Measurements from ENCODE around the gene ARHGAP44. TPM values are rescaled to one million over a fixed set of nuclear protein-coding genes. Genes with fewer than 3 reads are reported as not detected.

ARHGAP44 gene
- total and polyA plus RNA-seq, 4 donors: 0.14 to 1.3 (median 0.42) TPM

- Histone ChIP-seq H3K4me3 (ENCODE audit: low read depth in 1 of 3, low read length in 3 of 3) (no peak overlapping the region), H3K36me3 (ENCODE audit: control insufficient read depth in 4 of 4, insufficient read depth in 3 of 4, low read depth in 1 of 4, low read length in 3 of 4) (no peaks in the 10 kb centered on the region)
Observed at GRCh38 chr17:12907477-12907876, 118.2 kb downstream of the ARHGAP44 start.

More at GRCh38 chr17:12907477-12907876, 118.2 kb downstream of the ARHGAP44 start:
- Histone ChIP-seq H3K27ac (ENCODE audit: low read depth in 1 of 2, low read length in 2 of 2) (no peak overlapping the region), H3K9me3 (ENCODE audit: control insufficient read depth in 4 of 4, low read length in 3 of 4) (peaks cover 0 to 2% (median 0%) of the 10 kb centered on the region in 4 donors), H3K9ac (ENCODE audit: low read depth in 1 of 2, low read length in 2 of 2) (no peak overlapping the region), H3K4me1 (ENCODE audit: control insufficient read depth in 4 of 4, insufficient read depth in 4 of 4, low read length in 3 of 4) (no peaks in the 10 kb centered on the region), H3K27me3 (ENCODE audit: control insufficient read depth in 4 of 4, insufficient read depth in 4 of 4, low read length in 3 of 4) (no peaks in the 10 kb centered on the region)
- no peak for TF ChIP-seq MAX (IDR thresholded peaks at IDR 0.05)
- no peak for TF ChIP-seq YY1 (IDR thresholded peaks at IDR 0.05)
- no peak for TF ChIP-seq HNF4A (conservative IDR thresholded peaks at IDR 0.05)
- TF ChIP-seq RXRA (IDR thresholded peaks at IDR 0.05): no peak
- TF ChIP-seq CTCF (IDR thresholded peaks at IDR 0.05; ENCODE audit: low read depth, low read length, missing input control): no peak
- TF ChIP-seq FOXA1 (IDR thresholded peaks at IDR 0.05): no peak
- TF ChIP-seq HNF4G (IDR thresholded peaks at IDR 0.05): no peak
- no peak for TF ChIP-seq SP1 (IDR thresholded peaks at IDR 0.05)
- TF ChIP-seq, protein P1, sequence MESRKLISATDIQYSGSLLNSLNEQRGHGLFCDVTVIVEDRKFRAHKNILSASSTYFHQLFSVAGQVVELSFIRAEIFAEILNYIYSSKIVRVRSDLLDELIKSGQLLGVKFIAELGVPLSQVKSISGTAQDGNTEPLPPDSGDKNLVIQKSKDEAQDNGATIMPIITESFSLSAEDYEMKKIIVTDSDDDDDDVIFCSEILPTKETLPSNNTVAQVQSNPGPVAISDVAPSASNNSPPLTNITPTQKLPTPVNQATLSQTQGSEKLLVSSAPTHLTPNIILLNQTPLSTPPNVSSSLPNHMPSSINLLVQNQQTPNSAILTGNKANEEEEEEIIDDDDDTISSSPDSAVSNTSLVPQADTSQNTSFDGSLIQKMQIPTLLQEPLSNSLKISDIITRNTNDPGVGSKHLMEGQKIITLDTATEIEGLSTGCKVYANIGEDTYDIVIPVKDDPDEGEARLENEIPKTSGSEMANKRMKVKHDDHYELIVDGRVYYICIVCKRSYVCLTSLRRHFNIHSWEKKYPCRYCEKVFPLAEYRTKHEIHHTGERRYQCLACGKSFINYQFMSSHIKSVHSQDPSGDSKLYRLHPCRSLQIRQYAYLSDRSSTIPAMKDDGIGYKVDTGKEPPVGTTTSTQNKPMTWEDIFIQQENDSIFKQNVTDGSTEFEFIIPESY (IDR thresholded peaks at IDR 0.05): no peak
- no peak for TF ChIP-seq JUND (IDR thresholded peaks at IDR 0.05)
- TF ChIP-seq GABPA (IDR thresholded peaks at IDR 0.05 in 1 of 2, conservative IDR thresholded peaks at IDR 0.05 in 1 of 2): no peak
- no peak for TF ChIP-seq NR2F2 (IDR thresholded peaks at IDR 0.05)
- no peak for TF ChIP-seq RAD21 (IDR thresholded peaks at IDR 0.05)
- TF ChIP-seq TAF1 (conservative IDR thresholded peaks at IDR 0.05): no peak
- TF ChIP-seq EGR1 (IDR thresholded peaks at IDR 0.05; ENCODE audit: low read depth in 2 of 2): no peak
- TF ChIP-seq FOXA2 (IDR thresholded peaks at IDR 0.05): no peak
- no peak for TF ChIP-seq REST (IDR thresholded peaks at IDR 0.05)
- no peak for TF ChIP-seq ATF3 (IDR thresholded peaks at IDR 0.05)
- DNase-seq (ENCODE audit: low spot score): no peak
